ENCODE data around the gene PHOSPHO1. TPM values are rescaled to one million over a fixed set of nuclear protein-coding genes. Genes with fewer than 3 reads are reported as not detected.

The PHOSPHO1 gene
- total RNA-seq, 4 donors from 2014 or later: not detected

GRCh38 chr17:49201481-49201927 lies 29.1 kb downstream of the PHOSPHO1 start:
- no peak for TF ChIP-seq CTCF (IDR thresholded peaks at IDR 0.05; ENCODE audit: low read depth)

DNA sequence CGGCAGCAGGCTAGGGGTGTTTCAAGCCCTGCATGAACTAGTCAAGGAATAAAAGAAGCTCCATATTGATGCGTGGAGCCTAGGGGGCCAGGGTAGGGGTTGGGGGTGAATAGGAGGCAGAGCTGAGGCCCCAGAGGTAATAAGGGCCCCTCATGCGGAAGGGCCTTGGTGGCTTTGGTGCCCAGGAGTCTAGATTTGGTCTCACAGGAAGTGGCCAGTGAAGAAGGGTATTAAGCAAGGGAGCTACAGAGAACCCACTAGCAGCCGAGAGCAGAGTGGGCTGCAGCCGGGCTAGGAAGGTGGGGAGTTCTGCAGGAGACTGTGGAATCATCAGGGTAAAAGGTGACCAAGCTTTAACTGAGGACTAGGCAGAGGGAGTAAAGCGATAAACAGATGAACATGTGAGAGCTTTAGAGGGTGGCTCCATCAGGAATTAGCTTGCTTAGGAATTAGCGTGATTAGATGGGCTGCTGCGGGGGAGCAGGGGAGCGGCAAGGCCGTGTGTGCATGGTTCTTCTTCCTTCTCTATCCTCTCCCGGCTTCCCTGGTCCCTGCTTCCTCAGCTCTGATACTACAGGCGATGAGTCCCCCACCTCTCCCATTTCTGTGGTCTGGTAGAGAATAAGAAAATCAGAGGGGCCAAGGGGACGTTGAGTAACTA lies 30.0 kb downstream of the PHOSPHO1 start:
- TF ChIP-seq CTCF (IDR thresholded peaks at IDR 0.05; ENCODE audit: low read depth): no peak

DNA sequence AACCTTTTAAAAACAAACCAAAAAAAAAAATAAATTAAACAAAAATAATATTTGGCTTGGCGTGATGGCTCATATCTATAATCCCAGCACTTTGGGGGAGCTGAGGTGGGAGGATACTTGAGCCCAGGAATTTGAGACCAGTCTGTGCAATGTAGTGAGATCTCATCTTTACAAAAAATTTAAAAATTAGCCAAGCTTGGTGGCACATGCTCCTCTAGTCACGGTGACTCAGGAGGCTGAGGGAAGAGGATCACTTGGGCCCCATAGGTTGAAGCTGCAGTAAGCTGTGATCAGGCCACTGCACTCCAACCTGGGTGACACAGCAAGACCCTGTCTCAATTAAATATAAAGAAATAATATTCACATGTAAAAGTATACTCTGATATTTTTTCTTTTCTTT lies 32.4 kb downstream of the PHOSPHO1 start:
- no peak for TF ChIP-seq CTCF (IDR thresholded peaks at IDR 0.05; ENCODE audit: low read depth)

GRCh38 chr17:49197346-49197998 lies 33.1 kb downstream of the PHOSPHO1 start:
- TF ChIP-seq CTCF (IDR thresholded peaks at IDR 0.05; ENCODE audit: low read depth): no peak

GRCh38 chr17:49196520-49196919 lies 34.1 kb downstream of the PHOSPHO1 start:
- no peak for TF ChIP-seq CTCF (IDR thresholded peaks at IDR 0.05; ENCODE audit: low read depth)

DNA sequence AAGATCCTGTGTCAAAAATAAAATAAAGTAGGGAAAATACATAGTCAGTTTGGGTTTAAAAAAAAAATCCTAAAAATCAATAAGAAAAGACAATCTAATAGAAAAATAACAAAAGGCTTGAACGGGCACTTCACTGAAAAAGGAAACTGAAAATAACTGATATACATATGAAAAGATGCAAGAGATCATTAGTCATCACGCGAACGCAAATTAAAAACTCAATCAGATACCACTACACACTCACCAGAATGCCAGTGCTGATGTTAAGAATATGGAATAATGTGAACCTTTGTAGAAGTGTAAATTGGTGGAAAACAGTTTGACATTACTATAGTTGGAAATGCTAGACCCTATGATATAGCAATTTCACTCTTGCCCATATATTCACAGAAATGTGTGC lies 34.8 kb downstream of the PHOSPHO1 start:
- no peak for TF ChIP-seq CTCF (IDR thresholded peaks at IDR 0.05; ENCODE audit: low read depth)

GRCh38 chr17:49194297-49194607 lies 36.3 kb downstream of the PHOSPHO1 start:
- TF ChIP-seq CTCF (IDR thresholded peaks at IDR 0.05; ENCODE audit: low read depth): no peak
